NCI-H510A treated with DMSO at 0.1 percent for 48 hours (cell line): ENCODE measurements around the gene ITGA11.

Source experiments
- DNase-seq: peaks from one replicate; lab custom pipeline; 2025; lab: John Stamatoyannopoulos, UW

The ITGA11 gene

DNA sequence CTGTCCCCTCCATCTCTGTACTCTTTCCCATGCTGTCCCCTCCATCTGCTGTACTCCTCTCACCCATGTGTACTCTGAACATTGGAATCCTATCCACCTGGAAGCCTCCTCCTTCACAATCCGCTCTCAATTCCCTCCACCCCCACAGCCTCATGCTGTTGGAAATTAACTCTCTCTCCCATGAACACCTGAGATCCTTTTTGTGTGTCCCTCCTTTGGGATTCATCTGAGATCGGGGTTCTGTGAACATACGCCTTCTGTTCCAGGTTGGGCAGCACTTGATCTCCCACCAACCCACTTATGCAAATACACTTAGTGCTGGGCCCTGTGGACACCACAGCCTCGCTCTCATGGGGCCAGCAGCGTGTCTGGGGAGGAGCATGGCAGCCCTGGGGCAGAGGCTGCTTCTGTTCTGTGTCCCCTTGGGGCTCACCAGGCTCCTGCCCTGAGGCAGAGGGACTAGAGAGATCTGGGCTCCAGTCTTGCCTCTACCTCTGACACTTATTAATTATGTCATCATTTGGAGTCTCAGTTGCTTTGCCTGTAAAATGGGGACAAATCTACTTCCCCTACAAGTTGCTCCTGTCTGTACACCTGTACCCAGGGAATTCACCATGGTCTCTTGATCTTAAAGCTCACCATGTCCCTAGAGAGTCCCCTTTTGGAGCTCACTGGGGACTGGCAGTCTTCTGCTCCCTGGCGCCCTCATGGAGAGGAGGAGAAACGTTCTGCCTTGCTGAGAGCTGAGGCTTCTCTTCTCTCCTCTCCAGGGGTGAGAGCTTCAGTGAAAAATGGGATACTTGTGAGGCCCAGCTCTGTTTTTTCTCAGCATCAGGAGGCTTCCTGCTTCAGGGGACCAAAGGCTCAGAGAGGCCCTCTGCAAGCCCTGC lies 42.7 kb downstream of the ITGA11 start:
- no peak for DNase-seq

GRCh38 chr15:68387381-68388143 lies 44.4 kb downstream of the ITGA11 start:
- DNase-seq: no peak

- no peak for DNase-seq
Measured at GRCh38 chr15:68386587-68387288, 45.2 kb downstream of the ITGA11 start.

GRCh38 chr15:68385671-68386586 lies 46.0 kb downstream of the ITGA11 start:
- no peak for DNase-seq

DNA sequence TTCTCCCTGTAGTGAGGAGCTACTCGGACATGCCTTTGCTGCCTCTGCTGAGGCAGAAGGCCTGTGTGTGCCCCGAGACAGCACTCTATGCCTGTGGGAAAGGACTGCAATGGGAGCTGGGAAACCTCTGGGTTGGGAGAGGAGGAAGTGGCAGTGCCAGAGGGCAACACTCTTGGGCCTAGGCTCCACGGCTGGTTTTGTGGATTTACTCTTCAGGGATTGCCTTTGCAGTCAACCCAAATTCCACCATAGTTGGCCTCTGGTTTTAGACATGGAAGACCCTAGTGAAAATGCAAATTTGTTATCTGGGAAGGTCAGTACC lies 46.8 kb downstream of the ITGA11 start:
- no peak for DNase-seq

DNA sequence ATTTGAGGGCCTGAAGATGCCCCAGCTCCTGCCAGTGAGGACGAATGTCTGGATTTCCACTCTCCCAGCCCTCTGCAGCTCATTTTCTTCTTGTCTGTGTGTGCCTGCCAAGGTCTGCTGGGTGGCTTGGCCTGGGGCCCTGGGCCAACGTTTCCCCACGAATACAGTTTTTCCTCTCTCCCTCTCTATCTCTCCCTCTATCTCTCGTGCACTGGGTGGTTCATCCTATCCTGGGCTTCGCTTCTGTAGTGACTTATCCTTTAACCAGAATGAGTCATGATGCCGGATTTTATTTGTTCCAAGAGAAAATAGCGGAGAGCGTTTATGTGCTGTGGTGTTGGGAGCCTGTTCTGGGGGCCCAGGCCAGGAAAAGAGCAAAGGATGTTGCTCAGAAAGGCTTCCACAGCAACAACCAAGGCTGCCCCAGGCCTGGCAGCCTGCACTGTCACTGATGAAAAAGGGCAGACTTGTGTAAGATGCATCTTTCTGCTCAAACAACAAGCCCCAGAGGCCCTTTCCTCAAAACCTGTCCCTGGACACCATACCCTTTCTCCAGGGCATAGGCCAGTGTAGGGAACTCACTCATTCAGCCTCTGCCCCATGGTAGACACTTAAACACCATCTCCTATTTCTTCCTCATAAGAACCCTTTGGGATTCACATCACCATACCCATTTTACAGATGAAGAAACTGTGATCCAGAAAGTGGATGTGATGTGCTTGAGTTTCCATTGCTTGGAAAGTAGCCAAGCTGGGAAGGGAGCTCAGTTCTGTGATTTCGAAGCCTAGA lies 47.3 kb downstream of the ITGA11 start:
- no peak for DNase-seq

DNA sequence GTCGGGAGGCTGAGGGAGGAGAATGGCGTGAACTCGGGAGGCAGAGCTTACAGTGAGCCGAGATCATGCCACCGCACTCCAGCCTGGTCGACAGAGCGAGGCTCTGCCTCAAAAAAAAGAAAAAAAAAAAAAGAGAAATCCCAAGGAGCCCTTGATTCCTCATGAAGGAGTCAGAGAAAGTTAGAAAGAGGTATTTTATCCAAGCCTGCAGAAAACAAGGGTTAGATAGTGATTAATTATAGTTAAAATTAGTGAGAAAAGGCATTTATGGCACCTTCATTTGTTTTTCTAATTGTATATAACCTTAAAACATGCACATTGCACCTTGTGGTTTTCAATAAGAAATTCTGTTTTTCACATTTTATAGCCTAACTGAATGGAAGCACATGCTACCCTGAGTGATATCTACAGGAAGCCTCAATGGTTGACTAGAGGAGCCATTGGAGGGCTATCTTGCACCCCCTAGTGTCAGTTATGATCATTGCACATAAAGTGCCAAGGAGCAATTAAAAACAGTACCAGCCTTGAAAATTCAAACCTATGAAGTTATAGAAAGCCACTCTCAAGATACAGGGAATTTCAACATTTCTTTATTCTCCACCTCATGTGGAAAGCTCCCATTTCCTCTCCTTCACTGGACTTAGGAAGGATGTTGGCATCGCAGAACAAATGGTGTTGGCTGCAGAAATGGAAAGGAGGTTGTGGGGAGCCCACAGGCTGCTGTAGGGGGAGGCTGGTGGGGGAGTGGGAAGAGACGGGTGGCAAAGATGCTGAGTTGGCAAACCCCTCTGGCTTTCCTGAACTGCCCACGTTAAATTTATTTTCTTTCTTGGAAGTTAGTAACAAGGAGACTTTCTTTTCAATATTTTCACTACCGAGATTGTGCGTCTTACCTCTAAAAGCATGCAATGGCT lies 48.5 kb downstream of the ITGA11 start:
- DNase-seq: no peak

GRCh38 chr15:68382286-68383007 lies 49.5 kb downstream of the ITGA11 start:
- DNase-seq: no peak

DNA sequence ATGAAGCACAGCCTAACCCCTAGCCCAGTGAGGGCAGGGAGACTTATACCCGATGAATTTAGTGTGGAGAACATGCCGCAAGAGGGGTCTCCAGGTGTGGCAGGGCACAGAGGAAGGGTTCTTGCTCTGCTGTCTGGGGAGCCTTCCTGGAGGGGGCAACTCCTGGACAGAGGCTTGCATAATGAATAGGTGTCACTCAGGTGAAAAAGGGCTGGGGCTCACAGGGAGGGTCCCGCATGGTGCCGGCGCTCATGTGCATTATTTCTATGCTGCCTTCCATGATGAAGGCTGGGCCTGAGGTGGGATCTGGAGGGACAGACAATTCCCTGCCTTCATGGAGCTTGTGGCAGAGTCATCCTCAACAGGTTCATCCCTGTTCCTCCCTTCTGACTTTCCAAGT lies 51.5 kb downstream of the ITGA11 start:
- no peak for DNase-seq

GRCh38 chr15:68379759-68380290 lies 52.1 kb downstream of the ITGA11 start:
- DNase-seq: no peak

GRCh38 chr15:68379058-68379758 lies 52.8 kb downstream of the ITGA11 start:
- DNase-seq: no peak

GRCh38 chr15:68378595-68378994 lies 53.4 kb downstream of the ITGA11 start:
- DNase-seq: no peak

DNA sequence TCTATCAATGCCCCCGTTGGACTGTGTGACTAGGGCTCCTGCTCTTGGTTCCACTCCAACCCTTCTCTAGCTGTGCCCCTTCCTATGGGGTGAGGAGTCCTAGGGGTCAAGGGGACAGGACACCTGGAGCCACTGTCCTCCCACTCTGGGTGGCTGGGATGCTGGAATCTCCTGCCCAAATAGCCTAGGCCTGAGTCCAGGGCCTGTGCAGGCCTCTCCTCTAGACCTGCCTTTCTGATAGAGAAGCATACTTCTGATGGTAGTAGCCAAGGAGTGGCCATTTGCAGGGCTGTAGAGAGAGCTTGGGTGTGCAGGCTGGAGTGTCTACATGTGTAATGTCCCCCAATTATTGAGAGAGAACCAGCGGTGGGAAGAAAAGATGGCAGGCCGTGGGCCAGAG lies 54.2 kb downstream of the ITGA11 start:
- no peak for DNase-seq

GRCh38 chr15:68376447-68377060 lies 55.4 kb downstream of the ITGA11 start:
- no peak for DNase-seq

GRCh38 chr15:68375716-68376220 lies 56.2 kb downstream of the ITGA11 start:
- DNase-seq: no peak

DNA sequence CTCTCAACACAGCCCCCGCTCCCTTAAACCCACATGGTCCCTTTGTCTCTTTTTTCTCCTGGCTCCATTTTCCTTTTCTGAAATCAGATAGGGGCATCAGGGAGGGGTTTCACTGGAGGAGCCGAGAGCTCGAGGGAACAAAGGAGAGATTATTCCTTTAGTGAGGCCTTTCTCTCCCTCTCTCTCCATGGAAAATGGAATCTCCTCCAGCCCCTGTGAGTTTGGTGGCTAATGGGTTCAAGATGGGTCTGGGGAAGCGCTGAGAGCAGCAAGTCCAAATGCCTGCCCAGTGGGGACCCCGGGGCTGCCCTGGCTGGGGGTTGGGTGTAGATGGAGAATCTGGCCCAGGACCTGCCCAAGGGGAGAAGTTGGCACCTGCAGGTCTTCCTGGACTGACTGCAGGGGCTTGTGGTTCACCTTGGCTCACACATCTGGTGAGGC lies 56.8 kb downstream of the ITGA11 start:
- DNase-seq: no peak

GRCh38 chr15:68374168-68374745 lies 57.7 kb downstream of the ITGA11 start:
- no peak for DNase-seq
